Measurements from ENCODE around the gene PRDM16.

DNA sequence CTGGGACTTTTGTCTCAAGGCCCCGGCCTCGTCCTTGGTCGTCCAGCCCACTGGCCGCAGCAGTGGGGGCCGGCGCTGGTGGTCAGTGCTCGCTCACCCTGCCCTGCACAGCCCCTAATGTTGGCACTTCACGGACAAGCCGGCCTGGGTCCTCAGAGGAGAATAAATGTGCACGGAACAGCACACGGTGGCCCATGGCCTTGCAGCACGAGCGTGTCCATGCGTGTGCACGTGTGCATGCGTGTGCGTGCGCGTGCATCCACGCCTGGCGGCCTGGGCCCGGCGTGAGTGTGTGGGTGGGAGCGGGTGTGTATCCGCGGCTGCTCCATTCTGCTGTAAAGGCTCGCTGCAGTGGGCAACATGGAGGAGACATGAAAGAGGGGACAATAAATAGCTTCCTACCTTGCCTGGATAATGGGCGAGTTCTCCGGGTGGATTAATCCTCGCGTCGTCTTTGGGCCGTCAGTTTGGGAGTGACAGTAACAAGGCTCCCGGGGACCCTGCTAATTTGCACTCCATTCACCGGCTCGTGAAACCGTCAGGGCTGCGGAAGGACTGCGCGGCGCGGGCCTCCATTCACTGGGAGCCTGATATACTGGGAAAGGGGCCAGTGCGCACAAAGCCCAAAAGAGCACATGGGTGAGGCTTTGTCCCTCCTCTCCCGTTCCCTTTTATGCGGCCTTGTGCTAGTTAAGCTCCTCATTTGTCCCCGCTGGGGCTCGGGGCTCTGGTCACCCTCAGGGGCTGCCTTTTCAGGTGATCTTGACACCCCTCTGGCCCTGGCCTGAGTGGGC lies 142.8 kb downstream of the PRDM16 start:
- no peak for TF ChIP-seq CTCF (IDR thresholded peaks at IDR 0.05)
- TF ChIP-seq POLR2A (IDR thresholded peaks at IDR 0.05), result no peak

Measured in thyroid gland (tissue), 4 donors.